HepG2 (cell line): ENCODE measurements around the gene ZNF79.

ENCODE experiments used
- MAFK ChIP-seq, 2 experiments: IDR thresholded peaks in 1 of 2; conservative IDR thresholded peaks in 1 of 2; 2 replicates each; pipeline ENCODE4 v1.6.1; 2011; ENCODE audit warnings: improper control_type of control experiment in 2 of 2, low read length in 2 of 2
- POLR2A ChIP-seq, 2 experiments: IDR thresholded peaks; 2 replicates each; pipeline ENCODE4 v1.6.1; 2011; ENCODE audit warnings: low read depth in 2 of 2, low read length in 2 of 2, mild to moderate bottlenecking in 1 of 2, moderate library complexity in 1 of 2; ENCODE audit not compliant: insufficient read depth in 1 of 2
- POLR2AphosphoS2 ChIP-seq: IDR thresholded peaks from 2 replicates; pipeline ENCODE4 v1.6.1; 2011; ENCODE audit warnings: low read depth, low read length, improper control_type of control experiment
- SNAPC2 ChIP-seq: sonication (generic); formaldehyde crosslinking; IDR thresholded peaks from 2 replicates; pipeline ENCODE4 v1.8.1; 2022; ENCODE audit warnings: mild to moderate bottlenecking, missing genetic modification reagents
- TF ChIP-seq, protein P1 (sequence below): sonication (generic); formaldehyde crosslinking; IDR thresholded peaks from 2 replicates; pipeline ENCODE4 v1.5.0; 2020; ENCODE audit warnings: mild to moderate bottlenecking, missing genetic modification reagents, moderate library complexity

DNA sequence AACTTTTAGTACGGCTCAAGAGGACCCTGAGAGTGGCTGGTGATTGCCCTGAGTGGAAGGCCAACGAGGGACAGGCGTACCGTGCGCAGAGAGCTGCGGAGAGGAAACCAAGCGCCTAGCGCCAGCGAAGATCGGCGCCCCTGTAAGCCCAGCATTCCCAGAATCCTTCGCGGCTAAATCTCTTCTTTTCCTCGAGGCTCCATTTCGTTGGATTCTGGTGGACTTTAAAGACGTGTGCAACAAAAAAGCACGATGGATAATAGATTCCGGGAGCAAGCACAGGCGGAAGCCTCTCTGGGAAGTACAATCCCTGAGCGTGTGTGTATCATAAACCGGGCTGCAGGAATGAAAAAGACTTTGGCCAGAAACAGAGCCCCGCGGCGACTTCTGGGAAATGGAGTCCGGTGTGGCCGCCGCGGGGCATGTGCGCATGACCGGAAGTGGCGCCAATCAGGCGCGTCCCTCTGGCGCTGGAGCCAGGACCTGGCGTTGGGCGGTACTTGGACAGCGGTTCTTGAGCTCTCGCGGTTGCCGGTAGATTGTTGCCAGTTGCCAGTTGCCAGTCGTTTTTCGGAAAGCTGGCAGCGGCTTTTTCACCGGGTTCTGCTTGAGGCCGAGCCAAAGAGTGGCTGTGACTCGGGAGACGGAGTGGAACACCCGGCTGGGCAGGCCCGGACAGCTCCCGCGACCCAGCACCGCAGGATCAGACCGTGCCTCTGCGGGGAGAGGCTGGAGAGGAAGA, at the start of gene ZNF79:
- peak; percentile 80 for TF ChIP-seq SNAPC2 (CRISPR knock-in tag)
- TF ChIP-seq, protein P1, sequence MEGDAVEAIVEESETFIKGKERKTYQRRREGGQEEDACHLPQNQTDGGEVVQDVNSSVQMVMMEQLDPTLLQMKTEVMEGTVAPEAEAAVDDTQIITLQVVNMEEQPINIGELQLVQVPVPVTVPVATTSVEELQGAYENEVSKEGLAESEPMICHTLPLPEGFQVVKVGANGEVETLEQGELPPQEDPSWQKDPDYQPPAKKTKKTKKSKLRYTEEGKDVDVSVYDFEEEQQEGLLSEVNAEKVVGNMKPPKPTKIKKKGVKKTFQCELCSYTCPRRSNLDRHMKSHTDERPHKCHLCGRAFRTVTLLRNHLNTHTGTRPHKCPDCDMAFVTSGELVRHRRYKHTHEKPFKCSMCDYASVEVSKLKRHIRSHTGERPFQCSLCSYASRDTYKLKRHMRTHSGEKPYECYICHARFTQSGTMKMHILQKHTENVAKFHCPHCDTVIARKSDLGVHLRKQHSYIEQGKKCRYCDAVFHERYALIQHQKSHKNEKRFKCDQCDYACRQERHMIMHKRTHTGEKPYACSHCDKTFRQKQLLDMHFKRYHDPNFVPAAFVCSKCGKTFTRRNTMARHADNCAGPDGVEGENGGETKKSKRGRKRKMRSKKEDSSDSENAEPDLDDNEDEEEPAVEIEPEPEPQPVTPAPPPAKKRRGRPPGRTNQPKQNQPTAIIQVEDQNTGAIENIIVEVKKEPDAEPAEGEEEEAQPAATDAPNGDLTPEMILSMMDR (CRISPR knock-in tag), result 0 out of 2 replicates have a peak, but pooled peaks have one; percentile 8
- TF ChIP-seq POLR2AphosphoS2, result no peak; the same call in 1 of the 2 replicates
- no peak for TF ChIP-seq MAFK (conservative IDR thresholded peaks at IDR 0.05 in 1 of 2, IDR thresholded peaks at IDR 0.05 in 1 of 2; ENCODE audit: low read length in 2 of 2)
- peak; percentile 62 to 85 for TF ChIP-seq POLR2A (IDR thresholded peaks at IDR 0.05; ENCODE audit: insufficient read depth in 1 of 2, low read depth in 2 of 2, low read length in 2 of 2)
